HepG2 (cell line): ENCODE results near the gene UBE4A. TPM values are rescaled to one million over a fixed set of nuclear protein-coding genes. Genes with fewer than 3 reads are reported as not detected.

Experiments used
- ASH2L ChIP-seq: fragments of 300-600, 200-600 bp; sonication (generic); IDR thresholded peaks from 2 replicates; pipeline ENCODE4 v1.7.0; 2017; ENCODE audit warnings: low read depth, mild to moderate bottlenecking, moderate library complexity, mixed read lengths, low read length; ENCODE audit not compliant: insufficient read length
- ATAD3A ChIP-seq: sonication (generic); formaldehyde crosslinking; IDR thresholded peaks from 2 replicates; pipeline ENCODE4 v1.4.0; 2020; ENCODE audit warnings: missing genetic modification reagents
- CBFB ChIP-seq: sonication (generic); formaldehyde crosslinking; IDR thresholded peaks from 2 replicates; pipeline ENCODE4 v1.4.0; 2020; ENCODE audit warnings: missing genetic modification reagents
- CBX5 ChIP-seq: sonication (generic); formaldehyde crosslinking; IDR thresholded peaks from 2 replicates; pipeline ENCODE4 v1.4.0; 2020; ENCODE audit warnings: missing genetic modification reagents, borderline replicate concordance
- EED ChIP-seq: sonication (generic); formaldehyde crosslinking; IDR thresholded peaks from 2 replicates; pipeline ENCODE4 v1.5.0; 2020; ENCODE audit warnings: mild to moderate bottlenecking, missing genetic modification reagents
- FOXC1 ChIP-seq: sonication (generic); formaldehyde crosslinking; IDR thresholded peaks from 2 replicates; pipeline ENCODE4 v1.8.0; 2022; ENCODE audit warnings: mild to moderate bottlenecking, missing genetic modification reagents, borderline replicate concordance
- FOXK1 ChIP-seq: sonication (generic); formaldehyde crosslinking; IDR thresholded peaks from 2 replicates; pipeline ENCODE4 v1.4.0; 2020; ENCODE audit warnings: low read depth, missing genetic modification reagents, borderline replicate concordance
- GABPA ChIP-seq, 2 experiments: IDR thresholded peaks; 2 replicates each; pipeline ENCODE4 v1.6.1; 2011 to 2016; ENCODE audit warnings: low read depth in 2 of 2, low read length in 1 of 2, missing biosample characterization in 1 of 2, missing genetic modification characterization in 1 of 2
- KMT2B ChIP-seq: IDR thresholded peaks from 2 replicates; pipeline ENCODE4 v1.6.1; 2016; ENCODE audit warnings: missing genetic modification reagents, missing compliant biosample characterization
- MBNL3 ChIP-seq: fragments of 250-450 bp; sonication (Bioruptor Pico); conservative IDR thresholded peaks from 2 replicates; pipeline ENCODE4 v1.8.0; 2022; ENCODE audit warnings: mild to moderate bottlenecking, inconsistent platforms
- MEIS2 ChIP-seq: sonication (generic); formaldehyde crosslinking; IDR thresholded peaks from 2 replicates; pipeline ENCODE4 v1.9.0; 2021; ENCODE audit warnings: mild to moderate bottlenecking, missing genetic modification reagents
- MIER2 ChIP-seq: IDR thresholded peaks from 2 replicates; pipeline ENCODE4 v1.6.1; 2016; ENCODE audit warnings: missing biosample characterization, missing genetic modification reagents
- NR2F1 ChIP-seq, 2 experiments: fragments of 450-650 bp in 1 of 2; formaldehyde crosslinking in 1 of 2; IDR thresholded peaks; 2 replicates each; pipeline versions ENCODE4 v1.5.0 to v1.6.1; 2016 to 2020; ENCODE audit warnings: mild to moderate bottlenecking in 1 of 2, missing compliant biosample characterization in 1 of 2, missing genetic modification reagents in 1 of 2, moderate library complexity in 1 of 2
- NR3C1 ChIP-seq: sonication (generic); formaldehyde crosslinking; IDR thresholded peaks from 2 replicates; pipeline ENCODE4 v1.4.0; 2020; ENCODE audit warnings: missing genetic modification reagents
- PPARG ChIP-seq: conservative IDR thresholded peaks from 2 replicates; pipeline ENCODE4 v1.6.1; 2016; ENCODE audit warnings: missing biosample characterization, missing genetic modification reagents
- SMC3 ChIP-seq: IDR thresholded peaks from 2 replicates; pipeline ENCODE4 v1.6.1; 2011; ENCODE audit warnings: low read length, improper control_type of control experiment
- ZFP36L1 ChIP-seq: sonication (generic); formaldehyde crosslinking; IDR thresholded peaks from 2 replicates; pipeline ENCODE4 v1.8.0; 2022; ENCODE audit warnings: mild to moderate bottlenecking, missing genetic modification reagents, moderate library complexity
- ZNF383 ChIP-seq: sonication (generic); formaldehyde crosslinking; IDR thresholded peaks from 2 replicates; pipeline ENCODE4 v1.4.0; 2020; ENCODE audit warnings: missing genetic modification reagents, mild to moderate bottlenecking, borderline replicate concordance
- ZNF768 ChIP-seq: sonication (generic); formaldehyde crosslinking; IDR thresholded peaks from 2 replicates; pipeline ENCODE4 v1.4.0; 2020; ENCODE audit warnings: missing genetic modification reagents
- polyA plus RNA-seq, 8 experiments: library from polyadenylated mRNA; depleted of rRNA in 3 of 8; stranded (reverse) in 7 of 8; unstranded in 1 of 8; fragments of >200 nt; fragmentation: Illumina TruSeq in 4 of 8; extraction: Trizol in 4 of 8; gene quantifications; 2 replicates each; pipeline versions ENCODE4 v1.2.1 to v1.2.3, GENCODE V29; 2011 to 2016; ENCODE audit warnings: low read depth in 4 of 8, missing spikeins in 1 of 8, mixed read lengths in 1 of 8; ENCODE audit not compliant: insufficient read depth in 1 of 8
- total RNA-seq, 5 experiments: library from RNA; depleted of rRNA; stranded (reverse); fragments of >200 nt; fragmentation: Illumina TruSeq; extraction: Trizol; gene quantifications; 2 replicates each; pipeline ENCODE4 v1.2.3, GENCODE V29; 2016; ENCODE audit warnings: low read depth in 1 of 5
- TF ChIP-seq, protein P1 (sequence below): sonication (generic); formaldehyde crosslinking; IDR thresholded peaks from 2 replicates; pipeline ENCODE4 v1.5.0; 2020; ENCODE audit warnings: missing genetic modification reagents
- TF ChIP-seq, protein P2 (sequence below): sonication (generic); formaldehyde crosslinking; conservative IDR thresholded peaks from 2 replicates; pipeline ENCODE4 v1.4.0; 2020; ENCODE audit warnings: missing genetic modification reagents
- TF ChIP-seq, protein P3 (sequence below): sonication (generic); formaldehyde crosslinking; IDR thresholded peaks from 2 replicates; pipeline ENCODE4 v1.5.1; 2020; ENCODE audit warnings: mild to moderate bottlenecking, missing genetic modification reagents, borderline replicate concordance

The UBE4A gene
- total and polyA plus RNA-seq, 2 of the 13 experiments (the other 11 are each of a cell fraction or from before 2014, with no cell fraction given), result 15.1 to 32.7 TPM

DNA sequence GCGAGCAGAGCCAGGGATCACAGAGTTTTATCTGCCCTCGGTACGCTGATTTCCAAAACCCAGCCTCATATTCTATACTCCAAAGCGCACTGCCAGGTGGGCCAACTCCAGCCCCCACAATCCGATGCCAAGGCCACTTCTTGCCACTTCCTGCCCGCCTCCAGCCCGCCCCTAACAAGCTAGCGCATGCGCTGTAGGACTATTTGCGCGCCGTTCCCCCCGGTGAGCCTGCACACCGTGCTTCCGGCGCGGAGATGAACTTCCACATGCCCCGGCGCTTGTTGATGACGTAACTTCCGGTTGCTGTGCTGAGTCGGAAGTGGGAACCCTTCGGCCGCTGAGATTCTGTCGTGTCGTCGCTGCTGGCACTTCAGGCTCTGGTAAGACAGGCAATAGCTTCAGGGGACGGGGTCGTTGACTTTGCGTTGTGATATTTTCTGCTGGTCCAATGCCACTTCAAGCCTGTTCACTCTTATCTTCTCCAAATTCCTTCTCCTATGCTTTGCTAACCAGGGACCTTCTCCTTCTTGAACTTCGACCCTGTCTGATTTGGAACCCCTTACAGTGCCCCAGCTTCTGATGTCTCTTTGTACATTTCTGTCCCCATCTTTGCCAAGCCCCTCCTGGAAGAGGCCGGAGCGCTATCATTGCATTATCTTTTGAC is at the start of gene UBE4A (continued):
- peak; percentile 98 for TF ChIP-seq GABPA (IDR thresholded peaks at IDR 0.05; ENCODE audit: low read depth, low read length)
- TF ChIP-seq GABPA (CRISPR knock-in tag; IDR thresholded peaks at IDR 0.05; ENCODE audit: low read depth), result peak; percentile 100
- no peak; the same call in 1 of the 2 replicates for TF ChIP-seq PPARG (CRISPR knock-in tag)
- TF ChIP-seq SMC3, result no peak
- TF ChIP-seq, protein P1, sequence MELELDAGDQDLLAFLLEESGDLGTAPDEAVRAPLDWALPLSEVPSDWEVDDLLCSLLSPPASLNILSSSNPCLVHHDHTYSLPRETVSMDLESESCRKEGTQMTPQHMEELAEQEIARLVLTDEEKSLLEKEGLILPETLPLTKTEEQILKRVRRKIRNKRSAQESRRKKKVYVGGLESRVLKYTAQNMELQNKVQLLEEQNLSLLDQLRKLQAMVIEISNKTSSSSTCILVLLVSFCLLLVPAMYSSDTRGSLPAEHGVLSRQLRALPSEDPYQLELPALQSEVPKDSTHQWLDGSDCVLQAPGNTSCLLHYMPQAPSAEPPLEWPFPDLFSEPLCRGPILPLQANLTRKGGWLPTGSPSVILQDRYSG (CRISPR knock-in tag), result no peak
- 0 out of 2 replicates have a peak, but pooled peaks have one; percentile 46 for TF ChIP-seq ZNF768
- TF ChIP-seq, protein P2, sequence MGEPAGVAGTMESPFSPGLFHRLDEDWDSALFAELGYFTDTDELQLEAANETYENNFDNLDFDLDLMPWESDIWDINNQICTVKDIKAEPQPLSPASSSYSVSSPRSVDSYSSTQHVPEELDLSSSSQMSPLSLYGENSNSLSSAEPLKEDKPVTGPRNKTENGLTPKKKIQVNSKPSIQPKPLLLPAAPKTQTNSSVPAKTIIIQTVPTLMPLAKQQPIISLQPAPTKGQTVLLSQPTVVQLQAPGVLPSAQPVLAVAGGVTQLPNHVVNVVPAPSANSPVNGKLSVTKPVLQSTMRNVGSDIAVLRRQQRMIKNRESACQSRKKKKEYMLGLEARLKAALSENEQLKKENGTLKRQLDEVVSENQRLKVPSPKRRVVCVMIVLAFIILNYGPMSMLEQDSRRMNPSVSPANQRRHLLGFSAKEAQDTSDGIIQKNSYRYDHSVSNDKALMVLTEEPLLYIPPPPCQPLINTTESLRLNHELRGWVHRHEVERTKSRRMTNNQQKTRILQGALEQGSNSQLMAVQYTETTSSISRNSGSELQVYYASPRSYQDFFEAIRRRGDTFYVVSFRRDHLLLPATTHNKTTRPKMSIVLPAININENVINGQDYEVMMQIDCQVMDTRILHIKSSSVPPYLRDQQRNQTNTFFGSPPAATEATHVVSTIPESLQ, result no peak
- TF ChIP-seq MEIS2 (CRISPR knock-in tag), result no peak
- TF ChIP-seq ATAD3A (CRISPR knock-in tag), result no peak
- no peak for TF ChIP-seq CBFB
- peak; percentile 93; the same call in 1 of the 2 replicates for TF ChIP-seq FOXK1
- no peak for TF ChIP-seq ZNF383 (CRISPR knock-in tag)
- peak; percentile 57; the same call in 1 of the 2 replicates for TF ChIP-seq MIER2 (CRISPR knock-in tag)
- peak; percentile 85; the same call in 1 of the 2 replicates for TF ChIP-seq CBX5
- peak; percentile 98 for TF ChIP-seq KMT2B (CRISPR knock-in tag)
- no peak for TF ChIP-seq NR3C1 (CRISPR knock-in tag)
- peak; percentile 88 for TF ChIP-seq ASH2L
- peak in 1 of 2 experiments; percentile 30; a peak in 1 of 4 replicates for TF ChIP-seq NR2F1 (CRISPR knock-in tag; IDR thresholded peaks at IDR 0.05)
- peak; percentile 76; the same call in 1 of the 2 replicates for TF ChIP-seq ZFP36L1 (CRISPR knock-in tag)
- TF ChIP-seq, protein P3, sequence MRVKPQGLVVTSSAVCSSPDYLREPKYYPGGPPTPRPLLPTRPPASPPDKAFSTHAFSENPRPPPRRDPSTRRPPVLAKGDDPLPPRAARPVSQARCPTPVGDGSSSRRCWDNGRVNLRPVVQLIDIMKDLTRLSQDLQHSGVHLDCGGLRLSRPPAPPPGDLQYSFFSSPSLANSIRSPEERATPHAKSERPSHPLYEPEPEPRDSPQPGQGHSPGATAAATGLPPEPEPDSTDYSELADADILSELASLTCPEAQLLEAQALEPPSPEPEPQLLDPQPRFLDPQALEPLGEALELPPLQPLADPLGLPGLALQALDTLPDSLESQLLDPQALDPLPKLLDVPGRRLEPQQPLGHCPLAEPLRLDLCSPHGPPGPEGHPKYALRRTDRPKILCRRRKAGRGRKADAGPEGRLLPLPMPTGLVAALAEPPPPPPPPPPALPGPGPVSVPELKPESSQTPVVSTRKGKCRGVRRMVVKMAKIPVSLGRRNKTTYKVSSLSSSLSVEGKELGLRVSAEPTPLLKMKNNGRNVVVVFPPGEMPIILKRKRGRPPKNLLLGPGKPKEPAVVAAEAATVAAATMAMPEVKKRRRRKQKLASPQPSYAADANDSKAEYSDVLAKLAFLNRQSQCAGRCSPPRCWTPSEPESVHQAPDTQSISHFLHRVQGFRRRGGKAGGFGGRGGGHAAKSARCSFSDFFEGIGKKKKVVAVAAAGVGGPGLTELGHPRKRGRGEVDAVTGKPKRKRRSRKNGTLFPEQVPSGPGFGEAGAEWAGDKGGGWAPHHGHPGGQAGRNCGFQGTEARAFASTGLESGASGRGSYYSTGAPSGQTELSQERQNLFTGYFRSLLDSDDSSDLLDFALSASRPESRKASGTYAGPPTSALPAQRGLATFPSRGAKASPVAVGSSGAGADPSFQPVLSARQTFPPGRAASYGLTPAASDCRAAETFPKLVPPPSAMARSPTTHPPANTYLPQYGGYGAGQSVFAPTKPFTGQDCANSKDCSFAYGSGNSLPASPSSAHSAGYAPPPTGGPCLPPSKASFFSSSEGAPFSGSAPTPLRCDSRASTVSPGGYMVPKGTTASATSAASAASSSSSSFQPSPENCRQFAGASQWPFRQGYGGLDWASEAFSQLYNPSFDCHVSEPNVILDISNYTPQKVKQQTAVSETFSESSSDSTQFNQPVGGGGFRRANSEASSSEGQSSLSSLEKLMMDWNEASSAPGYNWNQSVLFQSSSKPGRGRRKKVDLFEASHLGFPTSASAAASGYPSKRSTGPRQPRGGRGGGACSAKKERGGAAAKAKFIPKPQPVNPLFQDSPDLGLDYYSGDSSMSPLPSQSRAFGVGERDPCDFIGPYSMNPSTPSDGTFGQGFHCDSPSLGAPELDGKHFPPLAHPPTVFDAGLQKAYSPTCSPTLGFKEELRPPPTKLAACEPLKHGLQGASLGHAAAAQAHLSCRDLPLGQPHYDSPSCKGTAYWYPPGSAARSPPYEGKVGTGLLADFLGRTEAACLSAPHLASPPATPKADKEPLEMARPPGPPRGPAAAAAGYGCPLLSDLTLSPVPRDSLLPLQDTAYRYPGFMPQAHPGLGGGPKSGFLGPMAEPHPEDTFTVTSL (CRISPR knock-in tag), result no peak; the same call in 1 of the 2 replicates
- TF ChIP-seq FOXC1 (CRISPR knock-in tag), result no peak; the same call in 1 of the 2 replicates
- TF ChIP-seq EED (CRISPR knock-in tag), result no peak
- TF ChIP-seq MBNL3, result no peak
